Measurements from ENCODE around the gene PPP1R36. TPM values are rescaled to one million over a fixed set of nuclear protein-coding genes. Genes with fewer than 3 reads are reported as not detected.
"Not testable (repeated sequence)": the region's sequence is repeated elsewhere in the genome, so short reads cannot be mapped to it uniquely, and the experiment has no call there.

PPP1R36 gene
- total RNA-seq, 4 donors from 2014 or later, result 1.3 to 2.8 (median 1.9) TPM; not detected in 1

DNA sequence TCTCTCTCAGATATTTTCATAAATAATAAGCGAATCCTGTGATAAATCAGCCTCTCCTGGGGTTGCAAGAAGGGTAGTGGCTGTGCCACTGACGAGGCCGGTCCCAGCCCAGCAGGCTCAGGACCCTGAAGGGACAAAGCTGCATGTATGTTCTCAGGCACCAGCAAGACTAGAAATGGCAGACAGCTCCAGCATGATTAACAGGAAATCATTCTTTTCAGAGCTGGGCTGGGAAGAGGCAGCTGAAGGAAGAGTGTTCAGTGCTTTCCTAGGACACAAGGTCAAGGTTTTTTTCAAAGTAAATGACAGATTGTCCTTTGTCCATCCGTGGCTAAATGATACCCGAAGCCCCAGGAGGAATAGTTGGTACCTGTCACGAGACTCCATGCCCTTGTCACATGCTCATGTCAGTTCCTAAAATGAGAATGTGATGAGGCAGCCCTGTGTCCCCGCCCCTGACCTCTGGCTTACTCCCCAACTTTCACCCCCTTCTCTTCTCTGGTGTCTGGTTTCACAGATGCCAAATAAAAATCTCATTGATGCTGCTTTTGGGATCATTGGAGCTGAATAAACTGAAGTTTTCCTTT lies 65.1 kb downstream of the PPP1R36 start:
- TF ChIP-seq, protein P1, sequence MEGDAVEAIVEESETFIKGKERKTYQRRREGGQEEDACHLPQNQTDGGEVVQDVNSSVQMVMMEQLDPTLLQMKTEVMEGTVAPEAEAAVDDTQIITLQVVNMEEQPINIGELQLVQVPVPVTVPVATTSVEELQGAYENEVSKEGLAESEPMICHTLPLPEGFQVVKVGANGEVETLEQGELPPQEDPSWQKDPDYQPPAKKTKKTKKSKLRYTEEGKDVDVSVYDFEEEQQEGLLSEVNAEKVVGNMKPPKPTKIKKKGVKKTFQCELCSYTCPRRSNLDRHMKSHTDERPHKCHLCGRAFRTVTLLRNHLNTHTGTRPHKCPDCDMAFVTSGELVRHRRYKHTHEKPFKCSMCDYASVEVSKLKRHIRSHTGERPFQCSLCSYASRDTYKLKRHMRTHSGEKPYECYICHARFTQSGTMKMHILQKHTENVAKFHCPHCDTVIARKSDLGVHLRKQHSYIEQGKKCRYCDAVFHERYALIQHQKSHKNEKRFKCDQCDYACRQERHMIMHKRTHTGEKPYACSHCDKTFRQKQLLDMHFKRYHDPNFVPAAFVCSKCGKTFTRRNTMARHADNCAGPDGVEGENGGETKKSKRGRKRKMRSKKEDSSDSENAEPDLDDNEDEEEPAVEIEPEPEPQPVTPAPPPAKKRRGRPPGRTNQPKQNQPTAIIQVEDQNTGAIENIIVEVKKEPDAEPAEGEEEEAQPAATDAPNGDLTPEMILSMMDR (IDR thresholded peaks at IDR 0.05), result no peak
- TF ChIP-seq POLR2A (IDR thresholded peaks at IDR 0.05) (no peak), EP300 (IDR thresholded peaks at IDR 0.05) (no peak), POLR2AphosphoS5 (IDR thresholded peaks at IDR 0.05) (no peak)
- 38 to 47% methylated on average over 3 to 5 of the region's 7 CpGs for WGBS, 2 donors (ENCODE audit: low coverage in 1 of 2)
- Histone ChIP-seq H3K9me3 (no peaks in the 10 kb centered on the region), H3K4me3 (no peak overlapping the region), H3K4me1 (peaks cover 5 to 54% (median 10%) of the 10 kb centered on the region in 3 donors), H3K36me3 (no peaks in the 10 kb centered on the region), H3K27me3 (no peaks in the 10 kb centered on the region), H3K27ac (peak overlapping the region; percentile 59 to 87 (median 80))
- no peak for ATAC-seq

DNA sequence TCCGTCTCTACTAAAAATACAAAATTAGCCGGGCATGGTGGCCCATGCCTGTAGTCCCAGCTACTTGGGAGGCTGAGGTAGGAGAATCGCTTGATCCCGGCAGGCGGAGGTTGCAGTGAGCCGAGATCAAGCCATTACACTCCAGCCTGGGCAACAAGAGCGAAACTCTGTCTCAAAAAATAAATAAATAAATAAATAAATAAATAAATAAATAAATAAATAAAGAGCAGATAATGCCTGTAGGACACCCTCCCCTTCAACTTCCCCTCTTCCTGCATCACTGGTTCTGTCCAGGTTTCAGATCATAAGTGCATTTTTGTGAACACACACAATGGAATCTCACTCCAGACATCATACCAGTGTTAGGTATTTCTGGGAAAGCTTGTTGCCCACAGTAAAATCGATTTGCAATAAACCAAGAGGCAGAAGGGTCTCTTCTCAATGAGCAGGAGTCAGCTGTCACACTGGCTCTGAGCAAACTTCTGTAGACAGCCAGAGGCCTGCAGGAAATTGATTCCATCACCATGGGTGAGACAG lies 68.2 kb downstream of the PPP1R36 start:
- not testable (repeated sequence) for H3K36me3 ChIP-seq, H3K9me3 ChIP-seq, ATAC-seq, H3K27ac ChIP-seq, H3K4me3 ChIP-seq, H3K27me3 ChIP-seq
- H3K4me1 ChIP-seq, result peaks cover 0 to 23% (median 5%) of the 10 kb centered on the region in 3 donors
- 60 to 80% methylated on average over 1 to 3 of the region's 8 CpGs for WGBS, 2 donors (ENCODE audit: low coverage in 1 of 2)

DNA sequence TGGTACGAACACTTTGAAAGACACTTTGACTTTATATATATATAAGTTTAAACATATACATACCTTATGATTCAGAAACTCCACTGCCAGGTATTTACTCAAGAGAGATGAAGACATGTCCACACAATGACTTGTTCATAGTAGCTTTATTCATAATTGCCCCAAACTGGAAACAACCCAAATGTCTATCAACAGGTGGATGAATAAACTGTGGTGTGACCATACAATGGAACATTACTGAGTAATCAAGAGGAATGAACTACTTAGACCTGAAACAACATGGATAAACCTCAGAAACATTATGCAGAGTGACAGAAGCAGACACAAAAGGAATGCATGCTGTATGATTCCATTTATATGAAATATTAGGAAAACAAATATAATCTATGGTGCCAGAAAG lies 71.1 kb downstream of the PPP1R36 start:
- TF ChIP-seq POLR2AphosphoS5 (IDR thresholded peaks at IDR 0.05), result no peak
- TF ChIP-seq EP300 (IDR thresholded peaks at IDR 0.05), result no peak
- no peak for TF ChIP-seq POLR2A (IDR thresholded peaks at IDR 0.05)
- TF ChIP-seq, protein P1 (IDR thresholded peaks at IDR 0.05), result no peak
- Histone ChIP-seq H3K9me3 (no peaks in the 10 kb centered on the region), H3K4me3 (no peak overlapping the region), H3K4me1 (peaks cover 0 to 9% (median 0%) of the 10 kb centered on the region in 3 donors), H3K27me3 (no peaks in the 10 kb centered on the region), H3K27ac (no peak overlapping the region), H3K36me3 (no peaks in the 10 kb centered on the region)
- 75 to 81% methylated on average over 1 of the region's 1 CpG for WGBS, 2 donors (ENCODE audit: low coverage in 1 of 2)
- ATAC-seq, result no peak

DNA sequence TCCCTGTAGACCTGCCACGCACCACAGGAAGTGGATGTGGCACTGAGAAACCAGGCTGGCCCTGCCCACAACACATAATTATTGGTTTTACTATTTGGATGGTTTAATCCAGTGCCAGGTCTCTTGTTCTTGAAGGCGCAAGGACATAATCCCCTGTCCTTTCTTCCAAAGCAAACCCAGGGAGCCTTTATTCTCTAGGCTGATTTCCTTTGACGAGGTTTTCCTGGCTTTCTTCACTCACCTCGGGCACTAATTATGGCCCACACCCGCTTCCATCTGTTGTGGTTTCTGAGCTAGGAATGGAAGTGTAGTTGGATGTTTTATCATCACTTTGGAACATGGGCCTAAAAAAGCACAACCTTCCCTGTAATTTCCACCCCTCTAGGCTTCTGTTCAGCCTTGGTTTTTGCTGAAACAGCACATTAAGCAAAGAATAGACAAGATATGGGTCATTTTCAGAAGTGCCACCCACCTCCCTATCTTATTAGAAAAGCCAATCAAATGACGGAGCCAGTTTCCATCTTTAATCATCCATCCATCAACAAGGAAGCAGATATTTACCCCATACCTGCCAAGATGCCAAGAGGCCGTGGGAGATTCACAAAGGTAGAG lies 73.9 kb downstream of the PPP1R36 start:
- TF ChIP-seq EP300 (IDR thresholded peaks at IDR 0.05), result no peak
- no peak for TF ChIP-seq POLR2A (IDR thresholded peaks at IDR 0.05)
- no peak for TF ChIP-seq POLR2AphosphoS5 (IDR thresholded peaks at IDR 0.05)
- TF ChIP-seq, protein P1 (IDR thresholded peaks at IDR 0.05), result no peak
- H3K36me3 ChIP-seq, result no peaks in the 10 kb centered on the region
- H3K4me3 ChIP-seq, result no peak overlapping the region
- 85 to 90% methylated on average over 2 to 6 of the region's 7 CpGs for WGBS, 2 donors (ENCODE audit: low coverage in 1 of 2)
- no peak overlapping the region for H3K27ac ChIP-seq
- no peak for ATAC-seq
- no peaks in the 10 kb centered on the region for H3K9me3 ChIP-seq
- peaks cover 0 to 16% (median under 1%) of the 10 kb centered on the region in 3 donors for H3K4me1 ChIP-seq
- H3K27me3 ChIP-seq, result no peaks in the 10 kb centered on the region

DNA sequence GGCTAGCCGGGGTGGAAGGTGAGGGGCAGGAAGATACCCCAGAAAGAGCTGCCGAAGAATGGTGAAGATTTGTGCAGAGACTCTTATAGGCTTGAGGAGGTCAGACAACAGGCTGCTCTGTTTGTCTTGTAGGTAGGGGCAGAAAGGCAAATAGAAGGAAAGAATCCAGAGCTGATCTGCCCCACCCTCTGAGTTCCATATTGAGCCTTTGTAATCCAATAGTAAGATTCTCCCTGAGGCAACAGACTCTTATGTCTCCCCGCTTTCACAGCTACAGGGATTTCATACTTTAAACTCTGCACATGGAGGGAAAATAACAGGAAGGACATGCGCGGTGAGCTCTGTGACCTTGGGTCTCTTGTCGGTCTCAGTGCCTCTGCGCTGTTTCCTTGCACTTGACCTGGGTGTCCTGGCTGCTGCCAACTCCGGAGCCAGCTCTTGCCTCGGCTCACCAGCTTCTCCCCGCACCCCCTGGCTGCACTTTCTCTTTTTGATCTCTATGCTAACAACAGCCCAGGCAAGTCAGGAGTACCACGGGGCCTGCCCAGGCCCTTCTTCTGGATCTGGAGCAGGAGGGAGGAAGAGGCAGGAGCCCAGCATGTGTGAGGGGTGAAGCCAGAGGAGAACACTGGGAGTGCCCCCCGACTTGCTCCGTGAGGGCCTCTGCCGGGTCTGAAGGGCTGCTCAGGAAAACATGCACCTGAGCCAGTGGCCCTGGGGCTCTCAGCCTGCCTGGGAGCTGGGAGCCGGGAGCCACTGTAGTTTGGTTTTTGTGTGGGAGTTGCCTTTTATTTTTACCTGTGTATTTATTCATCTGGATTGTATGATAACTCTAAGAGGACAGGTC lies 75.8 kb downstream of the PPP1R36 start:
- WGBS, 2 donors (ENCODE audit: low coverage in 1 of 2), result 71 to 84% methylated on average over 5 to 10 of the region's 15 CpGs
- H3K9me3 ChIP-seq, result no peaks in the 10 kb centered on the region
- H3K36me3 ChIP-seq, result no peaks in the 10 kb centered on the region
- no peaks in the 10 kb centered on the region for H3K27me3 ChIP-seq
- H3K4me1 ChIP-seq, result peaks cover 0 to 29% (median 3%) of the 10 kb centered on the region in 3 donors
- TF ChIP-seq EP300 (IDR thresholded peaks at IDR 0.05) (no peak), POLR2AphosphoS5 (IDR thresholded peaks at IDR 0.05) (no peak), POLR2A (IDR thresholded peaks at IDR 0.05) (no peak)
- TF ChIP-seq, protein P1 (IDR thresholded peaks at IDR 0.05), result no peak
- peak overlapping the region in 3 of 4 donors; percentile 29 to 60 (median 59) for H3K27ac ChIP-seq
- H3K4me3 ChIP-seq, result no peak overlapping the region
- ATAC-seq, result no peak
